ENCODE measurements around the gene ISCU. TPM values are rescaled to one million over a fixed set of nuclear protein-coding genes. Genes with fewer than 3 reads are reported as not detected.

The ISCU gene
- total RNA-seq, 4 donors from 2014 or later: 105 to 148 (median 134) TPM

GRCh38 chr12:108523365-108523764 is 39.0 kb upstream of the ISCU start:
- WGBS: 78% methylated on average over 12 of the region's 14 CpGs
- Histone ChIP-seq H3K36me3 (peaks cover 96% of the 10 kb centered on the region), H3K27me3 (no peaks in the 10 kb centered on the region)

GRCh38 chr12:108525681-108526080 is 36.7 kb upstream of the ISCU start:
- no peak overlapping the region for H3K27ac ChIP-seq
- H3K4me3 ChIP-seq: no peak overlapping the region
- no peaks in the 10 kb centered on the region for H3K27me3 ChIP-seq
- TF ChIP-seq POLR2A (IDR thresholded peaks at IDR 0.05) (no peak), POLR2AphosphoS5 (IDR thresholded peaks at IDR 0.05) (no peak), EP300 (IDR thresholded peaks at IDR 0.05) (no peak), CTCF (IDR thresholded peaks at IDR 0.05) (no peak)
- no peaks in the 10 kb centered on the region for H3K4me1 ChIP-seq
- no peak for DNase-seq (ENCODE audit: low spot score in 2 of 2)
- no peaks in the 10 kb centered on the region for H3K9me3 ChIP-seq
- WGBS: 88% methylated on average over 5 of the region's 5 CpGs
- peaks cover 99% of the 10 kb centered on the region for H3K36me3 ChIP-seq

More at GRCh38 chr12:108523365-108523764, 39.0 kb upstream of the ISCU start:
- TF ChIP-seq POLR2AphosphoS5 (IDR thresholded peaks at IDR 0.05): no peak
- TF ChIP-seq CTCF (IDR thresholded peaks at IDR 0.05): no peak
- no peak for TF ChIP-seq POLR2A (IDR thresholded peaks at IDR 0.05)
- no peak for TF ChIP-seq EP300 (IDR thresholded peaks at IDR 0.05)
- DNase-seq (ENCODE audit: low spot score in 2 of 2): no peak
- no peaks in the 10 kb centered on the region for H3K4me1 ChIP-seq
- no peak overlapping the region for H3K4me3 ChIP-seq
- no peak overlapping the region for H3K27ac ChIP-seq
- no peaks in the 10 kb centered on the region for H3K9me3 ChIP-seq

GRCh38 chr12:108526482-108527165 is 35.8 kb upstream of the ISCU start:
- no peak for DNase-seq (ENCODE audit: low spot score in 2 of 2)
- Histone ChIP-seq H3K27me3 (no peaks in the 10 kb centered on the region), H3K4me1 (no peaks in the 10 kb centered on the region), H3K36me3 (peaks cover 99% of the 10 kb centered on the region), H3K9me3 (no peaks in the 10 kb centered on the region), H3K27ac (no peak overlapping the region), H3K4me3 (no peak overlapping the region)
- 82% methylated on average over 10 of the region's 10 CpGs for WGBS
- TF ChIP-seq EP300 (IDR thresholded peaks at IDR 0.05) (no peak), POLR2AphosphoS5 (IDR thresholded peaks at IDR 0.05) (no peak), CTCF (IDR thresholded peaks at IDR 0.05) (no peak), POLR2A (IDR thresholded peaks at IDR 0.05) (no peak)

GRCh38 chr12:108527166-108527496 is 35.3 kb upstream of the ISCU start:
- H3K4me3 ChIP-seq: no peak overlapping the region
- H3K36me3 ChIP-seq: peaks cover 99% of the 10 kb centered on the region
- no peak for DNase-seq (ENCODE audit: low spot score in 2 of 2)
- H3K9me3 ChIP-seq: no peaks in the 10 kb centered on the region
- H3K27ac ChIP-seq: no peak overlapping the region
- 86% methylated on average over 6 of the region's 6 CpGs for WGBS
- H3K4me1 ChIP-seq: no peaks in the 10 kb centered on the region
- TF ChIP-seq CTCF (IDR thresholded peaks at IDR 0.05): no peak
- no peak for TF ChIP-seq EP300 (IDR thresholded peaks at IDR 0.05)
- no peak for TF ChIP-seq POLR2A (IDR thresholded peaks at IDR 0.05)
- no peak for TF ChIP-seq POLR2AphosphoS5 (IDR thresholded peaks at IDR 0.05)
- H3K27me3 ChIP-seq: no peaks in the 10 kb centered on the region

GRCh38 chr12:108530161-108530560 is 32.2 kb upstream of the ISCU start:
- Histone ChIP-seq H3K4me3 (no peak overlapping the region), H3K4me1 (no peaks in the 10 kb centered on the region), H3K36me3 (peaks cover 99% of the 10 kb centered on the region), H3K27me3 (no peaks in the 10 kb centered on the region), H3K9me3 (no peaks in the 10 kb centered on the region), H3K27ac (no peak overlapping the region)
- 92% methylated on average over 9 of the region's 9 CpGs for WGBS
- TF ChIP-seq POLR2AphosphoS5 (IDR thresholded peaks at IDR 0.05) (no peak), POLR2A (IDR thresholded peaks at IDR 0.05) (no peak), CTCF (IDR thresholded peaks at IDR 0.05) (no peak), EP300 (IDR thresholded peaks at IDR 0.05) (no peak)
- no peak for DNase-seq (ENCODE audit: low spot score in 2 of 2)
